ENCODE results near the gene ANKLE2.
"Not testable (repeated sequence)": the region's sequence is repeated elsewhere in the genome, so short reads cannot be mapped to it uniquely, and the experiment has no call there.

The ANKLE2 gene

GRCh38 chr12:132707241-132707640, 54.4 kb downstream of the ANKLE2 start:
- DNase-seq (ENCODE audit: low read depth): no peak
- no peak overlapping the region for H3K4me3 ChIP-seq (ENCODE audit: low read depth, low read length)
- TF ChIP-seq CTCF (IDR thresholded peaks at IDR 0.05; ENCODE audit: low read depth, low read length, missing control alignments): no peak

DNA sequence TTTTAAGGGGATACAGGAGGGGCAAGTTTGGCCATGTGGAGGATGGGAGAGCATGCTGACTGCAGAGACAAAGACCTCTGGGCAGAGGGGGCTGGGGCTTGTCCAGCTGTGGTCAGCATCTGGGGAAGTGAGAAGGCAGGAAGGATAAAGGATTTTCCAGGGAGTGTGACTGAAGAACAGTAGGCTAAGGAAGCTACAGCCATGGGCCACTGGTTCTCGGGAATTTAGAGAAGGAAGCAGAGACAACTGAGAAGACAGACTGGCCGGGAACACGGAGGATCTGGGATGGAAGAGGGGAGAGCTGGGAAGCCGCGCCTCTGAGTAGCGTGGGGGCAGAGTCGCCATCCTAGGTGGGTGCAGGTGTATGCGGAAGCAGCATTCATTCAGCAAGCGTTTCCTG, 58.0 kb downstream of the ANKLE2 start:
- no peak for TF ChIP-seq CTCF (IDR thresholded peaks at IDR 0.05; ENCODE audit: low read depth, low read length, missing control alignments)
- no peak overlapping the region for H3K4me3 ChIP-seq (ENCODE audit: low read depth, low read length)
- no peak for DNase-seq (ENCODE audit: low read depth)

GRCh38 chr12:132702640-132703039, 59.0 kb downstream of the ANKLE2 start:
- no peak overlapping the region for H3K4me3 ChIP-seq (ENCODE audit: low read depth, low read length)
- no peak for TF ChIP-seq CTCF (IDR thresholded peaks at IDR 0.05; ENCODE audit: low read depth, low read length, missing control alignments)
- no peak for DNase-seq (ENCODE audit: low read depth)

DNA sequence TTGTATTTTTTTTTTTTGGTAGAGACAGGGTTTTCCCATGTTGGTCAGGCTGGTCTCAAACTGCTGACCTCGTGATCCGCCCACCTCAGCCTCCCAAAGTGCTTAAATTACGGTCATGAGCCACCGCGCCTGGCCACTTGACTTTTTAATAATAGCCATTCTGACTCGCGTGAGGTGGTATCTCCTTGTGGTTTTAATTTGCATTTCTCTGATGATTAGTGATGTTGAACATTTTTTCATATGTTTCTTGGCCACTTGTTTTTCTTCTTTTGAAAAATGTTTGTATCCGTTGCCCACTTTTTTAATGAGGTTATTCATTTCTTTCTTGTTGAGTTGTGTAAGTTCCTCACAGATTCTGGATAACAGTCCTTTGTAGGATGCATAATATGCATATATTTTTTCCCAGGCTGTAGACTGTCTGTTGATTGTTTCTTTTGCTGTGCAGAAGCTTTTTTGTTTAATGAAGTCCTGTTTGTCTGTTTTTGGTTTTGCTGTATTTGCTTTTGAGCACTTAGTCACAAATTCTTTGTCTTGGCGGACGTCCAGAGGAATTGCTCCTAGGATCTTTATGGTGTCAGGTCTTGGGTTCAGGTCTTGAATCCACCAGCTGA, 61.3 kb downstream of the ANKLE2 start:
- DNase-seq (ENCODE audit: low read depth): peak; percentile 52
- H3K4me3 ChIP-seq (ENCODE audit: low read depth, low read length): no peak overlapping the region
- no peak for TF ChIP-seq CTCF (IDR thresholded peaks at IDR 0.05; ENCODE audit: low read depth, low read length, missing control alignments)

DNA sequence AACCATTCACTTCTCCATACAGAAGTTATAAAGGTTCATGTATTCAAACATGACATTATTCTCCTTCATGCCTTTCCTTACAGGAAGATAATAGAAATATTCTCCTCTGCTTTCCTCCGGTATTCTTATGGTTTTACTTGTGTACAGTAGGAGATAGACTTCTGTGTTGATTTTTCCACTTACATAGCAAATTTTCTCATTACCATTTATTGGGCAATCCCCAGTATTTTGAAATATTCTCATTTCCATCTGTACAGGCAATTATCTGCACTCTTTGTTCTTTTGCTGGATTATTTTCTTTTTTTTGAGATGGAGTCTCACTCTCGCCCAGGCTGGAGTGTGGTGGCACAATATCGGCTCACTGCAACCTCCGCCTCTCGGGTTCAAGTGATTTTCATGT, 63.3 kb downstream of the ANKLE2 start:
- DNase-seq (ENCODE audit: low read depth): no peak
- no peak for TF ChIP-seq CTCF (IDR thresholded peaks at IDR 0.05; ENCODE audit: low read depth, low read length, missing control alignments)

DNA sequence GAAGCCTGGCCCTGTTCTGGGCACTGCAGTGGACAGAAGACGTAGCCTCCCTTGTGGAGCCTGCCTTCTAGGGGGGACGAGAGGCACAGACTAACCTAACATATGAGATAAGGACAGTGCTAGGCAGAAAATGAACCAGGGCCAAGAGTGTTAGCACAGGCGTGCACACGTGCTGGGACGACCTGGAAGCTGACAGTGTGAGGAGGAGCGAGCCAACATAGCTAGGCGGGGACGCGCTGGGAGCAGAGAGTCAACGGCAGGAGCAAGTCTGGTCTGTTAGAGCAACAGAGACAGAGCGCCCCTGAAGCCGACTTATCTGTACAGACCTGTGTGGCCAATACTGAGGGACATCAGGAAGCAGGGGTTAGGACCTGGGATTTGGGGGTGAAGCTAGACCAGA, 66.2 kb downstream of the ANKLE2 start:
- H3K4me3 ChIP-seq (ENCODE audit: low read depth, low read length): no peak overlapping the region
- DNase-seq (ENCODE audit: low read depth): no peak
- no peak for TF ChIP-seq CTCF (IDR thresholded peaks at IDR 0.05; ENCODE audit: low read depth, low read length, missing control alignments)

More for the DNA sequence above, 63.3 kb downstream of the ANKLE2 start:
- H3K4me3 ChIP-seq (ENCODE audit: low read depth, low read length): no peak overlapping the region

GRCh38 chr12:132694888-132695287, 66.7 kb downstream of the ANKLE2 start:
- not testable (repeated sequence) for H3K4me3 ChIP-seq (ENCODE audit: low read depth, low read length); DNase-seq (ENCODE audit: low read depth)

DNA sequence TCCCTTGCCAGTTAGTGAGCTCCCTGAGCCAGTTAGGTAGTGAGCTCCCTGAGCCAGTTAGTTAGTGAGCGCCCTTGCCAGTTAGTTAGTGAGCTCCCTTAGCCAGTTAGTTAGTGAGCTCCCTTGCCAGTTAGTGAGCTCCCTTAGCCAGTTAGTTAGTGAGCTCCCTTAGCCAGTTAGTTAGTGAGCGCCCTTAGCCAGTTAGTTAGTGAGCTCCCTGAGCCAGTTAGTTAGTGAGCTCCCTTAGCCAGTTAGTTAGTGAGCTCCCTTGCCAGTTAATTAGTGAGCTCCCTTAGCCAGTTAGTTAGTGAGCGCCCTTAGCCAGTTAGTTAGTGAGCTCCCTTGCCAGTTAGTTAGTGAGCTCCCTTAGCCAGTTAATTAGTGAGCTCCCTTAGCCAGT, 69.6 kb downstream of the ANKLE2 start:
- DNase-seq (ENCODE audit: low read depth): not testable (repeated sequence)

More for the DNA sequence above, 69.6 kb downstream of the ANKLE2 start:
- not testable (repeated sequence) for H3K4me3 ChIP-seq (ENCODE audit: low read depth, low read length)

Measured in GM12864 (cell line).